Subcutaneous adipose tissue (tissue), 4 donors: ENCODE results near the gene NEDD4. TPM values are rescaled to one million over a fixed set of nuclear protein-coding genes. Genes with fewer than 3 reads are reported as not detected.

Experiments used
- total RNA-seq, 4 donors: library from RNA; depleted of rRNA; stranded (reverse); fragments of >200 nt; gene quantifications; one replicate each; pipeline ENCODE4 v1.1.0, GENCODE V29; 2016
- TF ChIP-seq, protein P1 (sequence below): fragments of 450-650 bp; IDR thresholded peaks from one replicate; pipeline ENCODE4 v1.5.1; 2016; ENCODE audit warnings: low read depth, mild to moderate bottlenecking, control low read depth, antibody characterized with exemption, moderate library complexity

NEDD4 gene
- total RNA-seq, 4 donors from 2014 or later = 10.0 to 18.1 (median 15.3) TPM

DNA sequence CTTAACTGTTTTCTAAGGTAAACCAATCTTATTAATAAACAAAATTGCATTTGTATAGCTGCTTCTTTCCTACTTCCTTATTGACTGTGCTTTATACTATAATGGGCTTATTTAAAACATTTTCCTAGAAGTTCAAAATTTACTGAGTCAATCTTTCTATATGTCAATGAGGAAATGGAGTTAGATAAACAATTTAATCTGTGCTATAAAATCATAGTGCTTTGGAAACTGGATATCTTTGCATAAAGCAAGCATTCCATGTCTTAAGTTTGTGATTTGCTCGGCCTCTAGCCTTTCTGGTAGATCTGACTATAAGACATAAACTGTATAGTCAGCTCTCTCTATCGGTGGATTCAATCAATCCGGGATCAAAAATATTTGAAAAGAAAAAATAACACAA, 99.6 kb downstream of the NEDD4 start:
- TF ChIP-seq, protein P1, sequence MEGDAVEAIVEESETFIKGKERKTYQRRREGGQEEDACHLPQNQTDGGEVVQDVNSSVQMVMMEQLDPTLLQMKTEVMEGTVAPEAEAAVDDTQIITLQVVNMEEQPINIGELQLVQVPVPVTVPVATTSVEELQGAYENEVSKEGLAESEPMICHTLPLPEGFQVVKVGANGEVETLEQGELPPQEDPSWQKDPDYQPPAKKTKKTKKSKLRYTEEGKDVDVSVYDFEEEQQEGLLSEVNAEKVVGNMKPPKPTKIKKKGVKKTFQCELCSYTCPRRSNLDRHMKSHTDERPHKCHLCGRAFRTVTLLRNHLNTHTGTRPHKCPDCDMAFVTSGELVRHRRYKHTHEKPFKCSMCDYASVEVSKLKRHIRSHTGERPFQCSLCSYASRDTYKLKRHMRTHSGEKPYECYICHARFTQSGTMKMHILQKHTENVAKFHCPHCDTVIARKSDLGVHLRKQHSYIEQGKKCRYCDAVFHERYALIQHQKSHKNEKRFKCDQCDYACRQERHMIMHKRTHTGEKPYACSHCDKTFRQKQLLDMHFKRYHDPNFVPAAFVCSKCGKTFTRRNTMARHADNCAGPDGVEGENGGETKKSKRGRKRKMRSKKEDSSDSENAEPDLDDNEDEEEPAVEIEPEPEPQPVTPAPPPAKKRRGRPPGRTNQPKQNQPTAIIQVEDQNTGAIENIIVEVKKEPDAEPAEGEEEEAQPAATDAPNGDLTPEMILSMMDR = no peak

DNA sequence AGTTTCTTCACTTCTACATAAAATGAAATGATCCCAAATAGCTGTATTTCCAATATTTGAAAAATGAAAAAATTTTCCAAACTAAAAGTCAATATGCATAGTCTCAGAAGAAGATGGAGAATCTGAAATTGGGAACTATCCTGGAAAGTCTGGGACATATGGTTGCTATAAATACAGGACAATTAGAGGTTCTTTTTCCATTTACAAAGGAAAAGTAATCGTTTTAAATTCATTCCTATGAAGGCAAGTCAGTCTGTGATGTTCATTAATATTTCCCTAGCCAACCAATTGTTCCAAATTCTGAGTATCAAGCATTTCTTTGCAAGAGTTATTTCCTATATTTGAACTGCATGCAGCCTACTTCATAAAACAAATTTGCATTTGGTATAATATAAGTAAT, 102.2 kb downstream of the NEDD4 start:
- TF ChIP-seq, protein P1 = no peak

DNA sequence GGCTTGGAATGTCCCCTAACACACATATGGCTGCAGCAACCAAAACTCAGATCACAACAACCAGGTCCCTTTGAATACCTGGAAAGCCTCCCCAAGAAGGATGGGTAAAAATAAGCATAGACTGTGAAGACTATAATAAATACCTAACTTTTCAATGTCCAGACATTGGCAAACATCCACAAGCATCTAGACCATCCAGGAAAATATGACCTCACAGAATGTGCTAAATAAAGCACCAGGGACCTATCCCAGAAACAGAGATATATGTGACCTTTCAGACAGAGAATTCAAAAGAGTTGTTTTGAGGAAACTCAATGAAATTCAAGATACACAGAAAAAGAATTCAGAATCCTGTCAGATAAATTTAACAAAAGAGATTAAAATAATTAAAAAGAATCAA, 109.2 kb downstream of the NEDD4 start:
- TF ChIP-seq, protein P1 = no peak

DNA sequence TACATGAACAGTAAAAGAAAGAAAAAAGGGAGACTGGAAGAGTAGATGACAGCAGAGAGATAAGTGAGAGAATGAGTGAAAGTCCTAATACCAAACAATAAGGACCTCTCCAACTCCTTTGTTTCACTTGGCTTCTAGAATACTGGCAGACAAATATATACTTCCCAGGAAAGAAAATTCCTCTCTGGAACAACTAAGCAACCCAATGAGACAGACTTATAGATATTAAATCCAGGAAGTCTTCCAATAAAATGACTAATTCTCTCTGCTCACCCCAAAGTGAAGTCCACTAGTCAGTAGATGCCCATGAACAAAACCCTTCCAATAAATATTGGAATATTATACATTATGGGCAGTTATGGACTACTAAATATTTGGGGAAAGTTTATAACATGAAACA, 114.2 kb downstream of the NEDD4 start:
- TF ChIP-seq, protein P1 = no peak

DNA sequence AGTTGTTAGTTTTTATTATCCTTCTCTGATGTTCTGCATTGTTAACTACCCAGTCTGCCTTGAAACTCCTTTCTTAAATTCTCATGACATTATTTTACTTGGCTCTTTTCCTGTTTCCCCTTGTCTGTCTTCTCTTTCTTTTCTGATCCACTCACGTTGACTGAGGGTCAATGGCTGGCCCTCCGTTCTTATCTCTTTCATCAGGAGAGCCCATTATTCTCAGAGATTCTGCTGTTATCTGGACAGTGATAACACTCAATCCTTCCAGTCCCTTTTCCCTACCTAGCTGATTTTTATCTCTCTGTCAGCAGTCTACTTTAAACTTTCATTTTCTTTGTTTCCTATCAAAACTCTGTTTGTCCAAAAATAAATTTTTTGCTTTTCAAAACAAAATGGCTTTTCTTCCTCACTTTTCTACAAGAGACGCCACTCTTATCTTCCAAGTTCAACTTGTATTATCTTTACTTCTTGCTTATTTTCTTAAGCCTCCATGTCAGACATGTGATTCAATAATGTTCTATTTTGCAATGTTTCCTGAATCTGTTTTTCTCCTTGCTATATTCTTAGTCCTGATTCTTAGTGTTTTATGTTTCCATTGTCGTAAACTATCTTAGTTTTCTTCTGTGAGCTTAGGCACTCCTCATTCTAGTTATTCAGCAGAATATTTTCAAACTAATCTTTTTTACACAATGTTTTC, 120.2 kb downstream of the NEDD4 start:
- TF ChIP-seq, protein P1 = no peak

DNA sequence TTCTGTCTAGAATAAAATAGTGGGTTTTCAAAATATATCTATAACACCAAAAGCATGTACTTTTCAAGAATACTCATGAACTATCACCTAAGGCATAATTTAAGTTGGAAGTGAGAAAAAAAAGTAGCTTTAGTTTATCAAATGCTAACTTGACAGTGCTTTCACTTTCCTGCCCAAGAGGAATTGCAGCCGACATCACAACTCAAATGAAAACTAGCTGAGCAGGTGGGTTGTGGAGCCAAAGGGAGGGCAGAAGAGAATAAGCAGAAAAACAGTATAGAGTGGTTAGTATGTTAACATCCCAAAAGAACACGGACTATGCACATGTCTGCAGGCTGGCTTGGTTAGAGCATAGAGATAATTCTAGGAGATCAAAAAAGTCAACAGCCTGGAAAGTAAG, 120.9 kb downstream of the NEDD4 start:
- TF ChIP-seq, protein P1 = no peak

DNA sequence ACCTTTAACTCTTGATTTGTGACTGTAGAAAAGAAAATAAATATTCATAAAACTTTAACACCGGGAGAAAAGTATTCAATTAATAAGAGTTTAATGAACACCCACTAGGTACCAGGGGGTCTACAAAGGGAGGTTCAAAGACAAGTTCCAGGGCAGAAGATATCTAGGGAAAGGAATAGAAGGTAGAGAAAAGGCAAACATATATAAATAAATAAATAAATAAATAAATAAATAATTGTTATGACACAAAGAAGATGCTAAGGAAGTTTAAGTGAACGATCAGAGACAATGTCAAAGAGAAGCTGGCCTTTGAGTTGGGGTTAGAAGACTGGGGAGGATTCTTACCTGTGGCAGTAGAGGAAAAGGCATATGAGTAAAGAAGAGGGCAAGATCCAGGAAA, 123.8 kb downstream of the NEDD4 start:
- TF ChIP-seq, protein P1 = no peak
